ENCODE measurements around the gene SPON1.

The SPON1 gene

DNA sequence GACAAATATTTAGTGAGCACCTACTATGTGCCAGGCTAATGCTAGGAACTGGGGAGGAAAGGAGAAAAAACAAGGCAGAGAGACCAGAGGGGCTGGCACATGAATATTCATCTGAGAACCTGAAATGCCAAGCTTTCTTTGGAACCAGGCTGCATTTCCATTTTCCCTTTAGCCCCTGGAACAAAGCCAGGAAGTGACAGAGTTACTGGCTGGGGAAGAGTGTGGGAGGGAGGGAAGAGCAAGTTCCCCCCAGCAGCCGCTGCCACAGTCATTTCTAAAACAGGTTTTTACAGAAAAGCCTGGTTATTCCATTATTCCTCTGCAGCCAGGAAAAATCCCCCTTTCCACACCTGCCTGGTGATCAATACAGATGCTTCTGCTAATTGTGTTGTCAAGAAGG, 97.0 kb downstream of the SPON1 start:
- WGBS, 2 experiments (ENCODE audit: insufficient coverage in 2 of 2) = no CpG with 5 or more reads among the region's 1 CpG
- H3K9me3 ChIP-seq (ENCODE audit: control insufficient read depth, low read length) = no peaks in the 10 kb centered on the region
- H3K4me3 ChIP-seq (ENCODE audit: extremely low read depth, insufficient read depth, low read length, poor library complexity, severe bottlenecking) = no peak overlapping the region
- no peak overlapping the region for H3K27ac ChIP-seq (ENCODE audit: low read depth, low read length, severe bottlenecking)
- no peaks in the 10 kb centered on the region for H3K36me3 ChIP-seq (ENCODE audit: control insufficient read depth, insufficient read depth, low read length)
- no peaks in the 10 kb centered on the region for H3K4me1 ChIP-seq (ENCODE audit: control insufficient read depth, insufficient read depth, low read length, poor library complexity, severe bottlenecking)

DNA sequence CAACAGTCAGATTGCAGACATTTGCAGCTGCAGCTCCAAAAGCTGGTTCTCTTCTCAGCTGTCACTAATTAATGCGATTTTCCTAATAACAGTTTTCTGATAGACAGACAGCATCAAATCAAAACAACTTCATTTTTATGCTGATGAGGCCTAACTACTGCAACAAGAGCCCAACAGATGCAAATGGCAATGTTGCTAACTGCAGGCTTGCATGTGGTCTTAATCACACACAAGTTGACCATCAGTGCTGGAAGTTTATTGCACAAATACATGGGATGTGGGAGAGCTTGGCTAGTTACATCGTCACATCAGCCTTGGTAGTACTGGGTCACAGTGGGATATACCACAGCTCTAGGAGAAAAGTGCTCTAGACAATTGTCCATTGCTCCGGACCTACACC, 99.2 kb downstream of the SPON1 start:
- H3K27ac ChIP-seq (ENCODE audit: low read depth, low read length, severe bottlenecking) = no peak overlapping the region
- no peaks in the 10 kb centered on the region for H3K36me3 ChIP-seq (ENCODE audit: control insufficient read depth, insufficient read depth, low read length)
- 92 to 95% methylated on average over 3 of the region's 3 CpGs for WGBS, 2 experiments (ENCODE audit: insufficient coverage in 2 of 2)
- no peaks in the 10 kb centered on the region for H3K9me3 ChIP-seq (ENCODE audit: control insufficient read depth, low read length)
- H3K4me3 ChIP-seq (ENCODE audit: extremely low read depth, insufficient read depth, low read length, poor library complexity, severe bottlenecking) = no peak overlapping the region
- no peaks in the 10 kb centered on the region for H3K4me1 ChIP-seq (ENCODE audit: control insufficient read depth, insufficient read depth, low read length, poor library complexity, severe bottlenecking)

- Histone ChIP-seq H3K4me1 (ENCODE audit: control insufficient read depth, insufficient read depth, low read length, poor library complexity, severe bottlenecking) (no peaks in the 10 kb centered on the region), H3K4me3 (ENCODE audit: extremely low read depth, insufficient read depth, low read length, poor library complexity, severe bottlenecking) (no peak overlapping the region), H3K27ac (ENCODE audit: low read depth, low read length, severe bottlenecking) (no peak overlapping the region), H3K36me3 (ENCODE audit: control insufficient read depth, insufficient read depth, low read length) (no peaks in the 10 kb centered on the region), H3K9me3 (ENCODE audit: control insufficient read depth, low read length) (no peaks in the 10 kb centered on the region)
- 83 to 94% methylated on average over 5 to 8 of the region's 8 CpGs for WGBS, 2 experiments (ENCODE audit: insufficient coverage in 2 of 2)
These were observed 102.6 kb downstream of the SPON1 start for GRCh38 chr11:14065141-14065540.

DNA sequence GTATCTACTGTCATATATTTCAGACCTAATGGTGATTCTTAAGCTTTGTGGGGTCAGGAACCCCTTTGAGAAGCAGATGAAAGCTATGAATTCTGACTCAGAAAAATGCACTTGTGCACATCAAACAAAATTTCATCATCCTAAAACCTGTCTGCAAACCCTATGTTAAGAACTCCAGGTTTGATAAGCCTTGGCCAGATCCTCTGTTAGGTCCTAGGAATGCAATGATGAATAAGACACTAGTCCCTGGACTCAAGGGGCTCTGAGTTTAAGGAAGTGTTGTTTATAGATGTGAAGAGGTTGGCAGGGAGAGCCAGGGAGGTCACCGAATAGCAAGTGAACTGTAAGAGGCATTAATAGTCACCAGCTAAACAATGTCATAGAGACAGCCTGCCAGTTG, 103.2 kb downstream of the SPON1 start:
- H3K4me3 ChIP-seq (ENCODE audit: extremely low read depth, insufficient read depth, low read length, poor library complexity, severe bottlenecking) = no peak overlapping the region

DNA sequence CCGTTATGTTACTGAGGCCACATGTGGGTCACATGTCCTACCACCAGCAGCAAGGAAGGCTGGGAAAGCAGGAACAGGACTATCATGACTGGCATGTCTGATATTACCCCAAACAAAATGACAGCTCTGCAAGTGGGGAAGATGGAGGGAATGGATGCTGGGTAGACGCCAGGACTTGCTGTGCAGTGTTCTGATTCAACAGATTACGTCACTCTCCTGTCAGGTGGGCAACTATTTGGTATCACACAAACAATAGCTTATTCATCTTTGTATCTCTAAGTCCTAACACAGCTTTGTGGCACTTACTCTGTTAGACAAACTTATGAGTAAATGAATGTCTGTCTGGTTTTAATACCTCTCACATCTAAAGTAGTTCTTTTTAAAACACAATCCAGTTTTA, 105.2 kb downstream of the SPON1 start:
- Histone ChIP-seq H3K36me3 (ENCODE audit: control insufficient read depth, insufficient read depth, low read length) (no peaks in the 10 kb centered on the region), H3K9me3 (ENCODE audit: control insufficient read depth, low read length) (no peaks in the 10 kb centered on the region), H3K4me1 (ENCODE audit: control insufficient read depth, insufficient read depth, low read length, poor library complexity, severe bottlenecking) (no peaks in the 10 kb centered on the region), H3K27ac (ENCODE audit: low read depth, low read length, severe bottlenecking) (no peak overlapping the region), H3K4me3 (ENCODE audit: extremely low read depth, insufficient read depth, low read length, poor library complexity, severe bottlenecking) (no peak overlapping the region)
- 89 to 100% methylated on average over 1 of the region's 3 CpGs for WGBS, 2 experiments (ENCODE audit: insufficient coverage in 2 of 2)

More for the DNA sequence above, 103.2 kb downstream of the SPON1 start:
- Histone ChIP-seq H3K36me3 (ENCODE audit: control insufficient read depth, insufficient read depth, low read length) (no peaks in the 10 kb centered on the region), H3K27ac (ENCODE audit: low read depth, low read length, severe bottlenecking) (no peak overlapping the region), H3K9me3 (ENCODE audit: control insufficient read depth, low read length) (no peaks in the 10 kb centered on the region), H3K4me1 (ENCODE audit: control insufficient read depth, insufficient read depth, low read length, poor library complexity, severe bottlenecking) (no peaks in the 10 kb centered on the region)
- WGBS, 2 experiments (ENCODE audit: insufficient coverage in 2 of 2) = 71% methylated on average over 1 of the region's 1 CpG; no CpG with 5 or more reads in 1 of the 2 experiments

DNA sequence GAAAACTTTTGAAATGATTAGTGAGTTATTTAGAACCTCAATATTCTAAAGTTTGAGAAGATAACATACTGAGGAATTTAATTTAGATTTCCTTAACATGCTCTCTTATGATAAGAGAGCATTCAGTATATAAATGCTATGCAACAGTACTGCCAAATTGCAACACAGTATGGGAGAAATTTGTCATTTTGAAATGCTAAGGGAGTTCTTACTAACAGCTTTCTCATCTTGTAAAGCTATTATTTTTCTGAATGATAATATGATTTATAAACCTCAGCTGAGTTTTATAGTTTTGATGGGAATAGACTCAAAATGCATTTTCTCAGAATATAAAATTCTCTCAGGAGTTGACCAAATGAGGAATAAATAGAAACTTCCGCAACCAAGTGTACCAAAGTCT, 108.4 kb downstream of the SPON1 start:
- H3K9me3 ChIP-seq (ENCODE audit: control insufficient read depth, low read length) = no peaks in the 10 kb centered on the region
- WGBS, 2 experiments (ENCODE audit: insufficient coverage in 2 of 2) = 100% methylated on average over 1 of the region's 1 CpG
- no peaks in the 10 kb centered on the region for H3K36me3 ChIP-seq (ENCODE audit: control insufficient read depth, insufficient read depth, low read length)
- H3K4me3 ChIP-seq (ENCODE audit: extremely low read depth, insufficient read depth, low read length, poor library complexity, severe bottlenecking) = no peak overlapping the region
- no peak overlapping the region for H3K27ac ChIP-seq (ENCODE audit: low read depth, low read length, severe bottlenecking)
- peaks cover 9% of the 10 kb centered on the region for H3K4me1 ChIP-seq (ENCODE audit: control insufficient read depth, insufficient read depth, low read length, poor library complexity, severe bottlenecking)

DNA sequence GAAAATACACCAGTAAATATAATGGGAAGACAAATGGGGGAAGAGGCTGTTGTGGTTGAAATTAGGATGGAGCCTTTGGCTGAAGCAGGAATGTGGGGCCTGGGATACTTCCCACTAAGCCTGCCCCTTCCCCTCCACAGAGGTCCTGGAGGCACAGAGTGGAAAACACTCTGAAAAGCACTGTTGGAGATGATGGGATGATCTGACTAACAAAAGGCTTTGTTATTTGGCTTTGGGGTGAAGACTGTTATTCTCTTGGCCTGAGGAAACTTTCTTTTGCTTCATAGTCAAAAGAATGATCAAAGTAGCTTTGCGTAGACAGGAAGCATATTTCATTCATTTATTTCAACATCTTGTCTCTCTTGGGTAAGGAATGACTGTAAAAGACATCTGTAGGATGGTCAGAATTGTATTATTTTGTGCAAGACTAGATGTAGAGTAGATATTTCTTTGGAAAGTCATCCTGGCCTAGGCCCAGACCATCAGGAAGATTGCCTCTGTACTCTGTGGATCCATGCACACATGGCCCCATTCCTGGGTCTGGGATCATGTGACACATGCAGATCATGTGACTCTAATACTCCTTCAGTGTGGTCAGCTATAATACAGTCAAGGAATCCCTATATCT, 111.4 kb downstream of the SPON1 start:
- no peak overlapping the region for H3K27ac ChIP-seq (ENCODE audit: low read depth, low read length, severe bottlenecking)
- H3K4me1 ChIP-seq (ENCODE audit: control insufficient read depth, insufficient read depth, low read length, poor library complexity, severe bottlenecking) = peaks cover 11% of the 10 kb centered on the region
- H3K4me3 ChIP-seq (ENCODE audit: extremely low read depth, insufficient read depth, low read length, poor library complexity, severe bottlenecking) = no peak overlapping the region
- no peaks in the 10 kb centered on the region for H3K9me3 ChIP-seq (ENCODE audit: control insufficient read depth, low read length)
- no CpG with 5 or more reads among the region's 1 CpG for WGBS, 2 experiments (ENCODE audit: insufficient coverage in 2 of 2)
- no peaks in the 10 kb centered on the region for H3K36me3 ChIP-seq (ENCODE audit: control insufficient read depth, insufficient read depth, low read length)

DNA sequence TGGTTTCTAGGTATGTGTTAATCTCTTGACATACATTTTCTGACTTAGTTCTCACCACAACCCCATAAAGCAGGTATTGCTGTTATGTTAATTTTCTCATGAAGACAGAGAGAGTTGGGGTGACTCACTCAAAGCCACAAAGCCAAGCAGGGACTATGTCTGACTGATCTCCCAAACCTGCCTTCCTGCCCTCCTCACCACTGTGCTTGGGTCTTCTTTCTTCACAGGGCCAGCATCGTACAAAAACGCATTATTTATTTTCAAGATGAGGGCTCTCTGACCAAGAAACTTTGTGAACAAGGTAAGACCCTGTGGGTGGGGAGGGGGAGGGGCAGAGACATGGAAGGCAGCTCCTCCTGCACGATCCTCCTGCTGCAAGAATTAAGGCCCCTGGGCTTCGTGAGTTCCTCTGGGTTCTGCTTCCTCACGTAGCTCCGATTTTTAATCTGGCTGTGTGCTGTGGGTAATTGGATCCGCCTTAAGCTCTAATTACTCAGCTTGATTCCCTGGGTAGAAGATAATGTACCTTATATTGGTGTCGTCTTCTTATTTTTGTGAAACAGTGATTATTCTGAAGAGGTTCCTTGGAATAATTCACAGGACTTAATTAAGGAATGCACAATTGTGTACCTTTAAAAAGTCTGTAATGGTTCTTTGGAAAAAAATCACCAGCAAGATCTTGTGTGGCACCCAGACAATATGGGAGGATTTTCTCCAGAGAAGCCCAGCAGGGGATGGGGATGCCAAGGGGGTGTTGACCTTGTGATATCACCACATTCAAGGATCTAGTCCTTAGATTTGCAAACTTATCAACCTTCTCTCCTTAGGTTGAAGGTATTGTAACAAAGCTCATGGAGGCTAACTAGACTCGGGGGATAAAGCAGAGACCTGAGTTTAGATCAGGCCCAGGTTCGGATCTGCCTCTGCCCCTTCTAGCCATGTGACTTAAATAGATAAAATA, 112.9 kb downstream of the SPON1 start:
- H3K9me3 ChIP-seq (ENCODE audit: control insufficient read depth, low read length) = no peaks in the 10 kb centered on the region
- no peak overlapping the region for H3K27ac ChIP-seq (ENCODE audit: low read depth, low read length, severe bottlenecking)
- no peak overlapping the region for H3K4me3 ChIP-seq (ENCODE audit: extremely low read depth, insufficient read depth, low read length, poor library complexity, severe bottlenecking)
- H3K36me3 ChIP-seq (ENCODE audit: control insufficient read depth, insufficient read depth, low read length) = no peaks in the 10 kb centered on the region
- 50 to 93% methylated on average over 2 of the region's 10 CpGs for WGBS, 2 experiments (ENCODE audit: insufficient coverage in 2 of 2)
- peaks cover 13% of the 10 kb centered on the region for H3K4me1 ChIP-seq (ENCODE audit: control insufficient read depth, insufficient read depth, low read length, poor library complexity, severe bottlenecking)

DNA sequence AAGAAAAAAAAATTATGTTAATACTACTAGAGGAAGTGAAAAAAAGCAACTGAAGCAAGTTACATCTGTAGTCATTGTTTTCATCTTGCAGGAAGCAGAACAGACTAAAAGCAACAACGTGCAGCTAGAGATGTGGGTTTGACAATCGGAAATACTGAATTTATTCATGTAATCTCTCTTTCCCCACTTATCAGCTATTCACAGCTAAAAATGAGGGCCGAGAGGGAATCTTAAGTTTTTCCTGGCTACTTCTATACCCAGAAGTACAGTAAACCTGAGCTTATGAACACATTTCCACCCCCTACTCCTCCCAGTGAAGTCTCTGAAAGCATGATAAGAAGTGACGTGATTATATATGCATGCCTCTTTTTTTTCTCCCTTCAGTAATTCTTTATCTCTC, 116.5 kb downstream of the SPON1 start:
- Histone ChIP-seq H3K4me3 (ENCODE audit: extremely low read depth, insufficient read depth, low read length, poor library complexity, severe bottlenecking) (no peak overlapping the region), H3K27ac (ENCODE audit: low read depth, low read length, severe bottlenecking) (no peak overlapping the region), H3K9me3 (ENCODE audit: control insufficient read depth, low read length) (no peaks in the 10 kb centered on the region), H3K4me1 (ENCODE audit: control insufficient read depth, insufficient read depth, low read length, poor library complexity, severe bottlenecking) (peaks cover 21% of the 10 kb centered on the region), H3K36me3 (ENCODE audit: control insufficient read depth, insufficient read depth, low read length) (no peaks in the 10 kb centered on the region)
- WGBS, 2 experiments (ENCODE audit: insufficient coverage in 2 of 2) = 60 to 90% methylated on average over 2 of the region's 4 CpGs

DNA sequence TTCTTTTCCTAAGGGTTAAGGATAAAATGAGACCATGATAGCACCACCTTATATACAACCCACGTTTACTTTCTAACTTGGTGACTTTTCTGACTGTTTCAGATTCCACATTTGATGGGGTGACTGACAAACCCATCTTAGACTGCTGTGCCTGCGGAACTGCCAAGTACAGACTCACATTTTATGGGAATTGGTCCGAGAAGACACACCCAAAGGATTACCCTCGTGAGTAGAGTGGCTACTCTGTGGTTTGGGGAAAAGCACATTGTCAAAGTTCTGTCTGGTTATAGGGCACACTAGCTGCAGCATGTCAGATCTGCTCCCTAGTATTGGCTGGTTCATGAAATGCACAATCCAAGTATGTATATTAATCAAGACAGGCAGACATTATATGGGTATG, 117.3 kb downstream of the SPON1 start:
- no peaks in the 10 kb centered on the region for H3K9me3 ChIP-seq (ENCODE audit: control insufficient read depth, low read length)
- 81 to 97% methylated on average over 3 to 4 of the region's 4 CpGs for WGBS, 2 experiments (ENCODE audit: insufficient coverage in 2 of 2)

More for the DNA sequence above, 117.3 kb downstream of the SPON1 start:
- H3K4me3 ChIP-seq (ENCODE audit: extremely low read depth, insufficient read depth, low read length, poor library complexity, severe bottlenecking) = no peak overlapping the region
- no peak overlapping the region for H3K27ac ChIP-seq (ENCODE audit: low read depth, low read length, severe bottlenecking)
- peaks cover 21% of the 10 kb centered on the region for H3K4me1 ChIP-seq (ENCODE audit: control insufficient read depth, insufficient read depth, low read length, poor library complexity, severe bottlenecking)
- no peaks in the 10 kb centered on the region for H3K36me3 ChIP-seq (ENCODE audit: control insufficient read depth, insufficient read depth, low read length)
